Nephron (organoid): ENCODE results near the gene JAKMIP1.

Experiments used
- H3K27ac Mint-ChIP-seq, 3 experiments: 2 replicates each; pipeline ENCODE4 v1.8.0; 2020; ENCODE audit warnings: mixed read lengths in 3 of 3, mild to moderate bottlenecking in 2 of 3, moderate library complexity in 1 of 3
- H3K27me3 Mint-ChIP-seq: 2 replicates; pipeline ENCODE4 v1.8.0; 2021; ENCODE audit warnings: low read depth, mild to moderate bottlenecking, moderate library complexity, mixed read lengths
- H3K36me3 Mint-ChIP-seq: 2 replicates; pipeline ENCODE4 v1.8.0; 2020; ENCODE audit warnings: low read depth, mixed read lengths
- H3K4me1 Mint-ChIP-seq: 2 replicates; pipeline ENCODE4 v1.8.0; 2020; ENCODE audit warnings: mixed read lengths
- H3K4me3 Mint-ChIP-seq, 3 experiments: 2 replicates each; pipeline ENCODE4 v1.8.0; 2020; ENCODE audit warnings: mild to moderate bottlenecking in 3 of 3, mixed read lengths in 3 of 3, moderate library complexity in 2 of 3
- H3K9me3 Mint-ChIP-seq: 2 replicates; pipeline ENCODE4 v1.8.0; 2020; ENCODE audit warnings: mixed read lengths
- TF ChIP-seq, protein P1 (sequence below), 3 experiments: fragments of 200-600 bp; sonication (generic); IDR thresholded peaks; one replicate each; pipeline ENCODE4 v1.5.0; 2021; ENCODE audit warnings: antibody characterized with exemption in 3 of 3; ENCODE audit not compliant: unreplicated experiment in 3 of 3

The JAKMIP1 gene

DNA sequence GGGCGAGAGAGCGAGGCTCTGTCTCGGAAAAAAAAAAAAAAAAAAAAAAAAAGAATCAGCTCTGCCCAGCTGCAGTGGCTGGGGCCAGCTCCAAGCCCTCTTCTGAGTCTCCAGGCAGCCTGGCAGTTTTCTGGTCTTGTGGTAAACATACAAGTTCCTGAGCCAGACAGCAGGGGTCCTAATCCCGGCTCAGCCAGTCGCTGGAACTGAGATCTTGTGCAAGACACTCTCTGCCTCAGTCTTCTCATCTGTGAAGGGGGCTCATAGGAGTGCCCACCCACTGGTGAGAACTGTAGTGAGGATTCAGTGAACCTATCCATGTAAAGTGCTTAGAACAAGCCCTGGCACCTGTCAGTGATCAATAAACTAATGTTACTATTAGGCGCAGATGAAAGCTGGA lies 223.9 kb downstream of the JAKMIP1 start:
- Mint-ChIP-seq H3K27me3 (peaks cover 40% of the 10 kb centered on the region), H3K9me3 (no peaks in the 10 kb centered on the region), H3K27ac (no peak overlapping the region), H3K36me3 (no peaks in the 10 kb centered on the region), H3K4me1 (peaks cover 4% of the 10 kb centered on the region), H3K4me3 (no peak overlapping the region)
- TF ChIP-seq, protein P1, sequence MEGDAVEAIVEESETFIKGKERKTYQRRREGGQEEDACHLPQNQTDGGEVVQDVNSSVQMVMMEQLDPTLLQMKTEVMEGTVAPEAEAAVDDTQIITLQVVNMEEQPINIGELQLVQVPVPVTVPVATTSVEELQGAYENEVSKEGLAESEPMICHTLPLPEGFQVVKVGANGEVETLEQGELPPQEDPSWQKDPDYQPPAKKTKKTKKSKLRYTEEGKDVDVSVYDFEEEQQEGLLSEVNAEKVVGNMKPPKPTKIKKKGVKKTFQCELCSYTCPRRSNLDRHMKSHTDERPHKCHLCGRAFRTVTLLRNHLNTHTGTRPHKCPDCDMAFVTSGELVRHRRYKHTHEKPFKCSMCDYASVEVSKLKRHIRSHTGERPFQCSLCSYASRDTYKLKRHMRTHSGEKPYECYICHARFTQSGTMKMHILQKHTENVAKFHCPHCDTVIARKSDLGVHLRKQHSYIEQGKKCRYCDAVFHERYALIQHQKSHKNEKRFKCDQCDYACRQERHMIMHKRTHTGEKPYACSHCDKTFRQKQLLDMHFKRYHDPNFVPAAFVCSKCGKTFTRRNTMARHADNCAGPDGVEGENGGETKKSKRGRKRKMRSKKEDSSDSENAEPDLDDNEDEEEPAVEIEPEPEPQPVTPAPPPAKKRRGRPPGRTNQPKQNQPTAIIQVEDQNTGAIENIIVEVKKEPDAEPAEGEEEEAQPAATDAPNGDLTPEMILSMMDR (IDR thresholded peaks at IDR 0.05; ENCODE audit: unreplicated experiment in 3 of 3): no peak
